Coronary artery (tissue), 2 donors: ENCODE measurements around the gene MTERF4.

ENCODE experiments used
- DNase-seq: peaks from one replicate; pipeline ENCODE4 v3.0.0-alpha.2; 2017; ENCODE audit warnings: low spot score
- H3K27ac ChIP-seq, 2 donors: fragments of 200-600 bp; sonication (generic); one replicate each; pipeline ENCODE4 v1.5.1; 2016 to 2019
- H3K4me3 ChIP-seq: fragments of 200-600 bp; sonication (generic); 2 replicates; pipeline ENCODE4 v1.5.1; 2016; ENCODE audit warnings: mild to moderate bottlenecking, moderate library complexity
- TF ChIP-seq, protein P1 (sequence below): fragments of 200-600 bp; sonication (generic); IDR thresholded peaks from one replicate; pipeline ENCODE4 v1.5.1; 2019; ENCODE audit warnings: antibody characterized with exemption

MTERF4 gene

DNA sequence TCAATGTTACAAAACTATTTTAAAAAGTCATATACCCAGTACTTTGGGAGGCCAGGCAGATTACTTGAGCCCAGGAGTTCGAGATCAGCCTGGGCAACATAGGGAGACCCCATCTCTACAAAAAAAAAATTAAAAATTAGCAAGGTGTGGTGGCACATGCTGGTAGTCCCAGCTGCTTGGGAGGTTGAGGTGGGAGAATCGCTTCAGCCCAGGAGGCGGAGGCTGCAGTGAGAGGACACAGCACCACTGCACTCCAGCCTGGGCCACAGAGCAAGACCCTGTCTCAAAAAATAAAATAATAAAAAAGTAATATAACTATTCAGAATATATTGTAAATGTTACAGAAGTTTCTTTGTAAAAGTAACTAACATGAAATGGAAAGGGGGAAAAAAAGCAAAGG is 45.2 kb upstream of the MTERF4 start:
- no peak for DNase-seq
- TF ChIP-seq, protein P1, sequence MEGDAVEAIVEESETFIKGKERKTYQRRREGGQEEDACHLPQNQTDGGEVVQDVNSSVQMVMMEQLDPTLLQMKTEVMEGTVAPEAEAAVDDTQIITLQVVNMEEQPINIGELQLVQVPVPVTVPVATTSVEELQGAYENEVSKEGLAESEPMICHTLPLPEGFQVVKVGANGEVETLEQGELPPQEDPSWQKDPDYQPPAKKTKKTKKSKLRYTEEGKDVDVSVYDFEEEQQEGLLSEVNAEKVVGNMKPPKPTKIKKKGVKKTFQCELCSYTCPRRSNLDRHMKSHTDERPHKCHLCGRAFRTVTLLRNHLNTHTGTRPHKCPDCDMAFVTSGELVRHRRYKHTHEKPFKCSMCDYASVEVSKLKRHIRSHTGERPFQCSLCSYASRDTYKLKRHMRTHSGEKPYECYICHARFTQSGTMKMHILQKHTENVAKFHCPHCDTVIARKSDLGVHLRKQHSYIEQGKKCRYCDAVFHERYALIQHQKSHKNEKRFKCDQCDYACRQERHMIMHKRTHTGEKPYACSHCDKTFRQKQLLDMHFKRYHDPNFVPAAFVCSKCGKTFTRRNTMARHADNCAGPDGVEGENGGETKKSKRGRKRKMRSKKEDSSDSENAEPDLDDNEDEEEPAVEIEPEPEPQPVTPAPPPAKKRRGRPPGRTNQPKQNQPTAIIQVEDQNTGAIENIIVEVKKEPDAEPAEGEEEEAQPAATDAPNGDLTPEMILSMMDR: no peak
- Histone ChIP-seq H3K27ac (no peak overlapping the region), H3K4me3 (no peak overlapping the region)

DNA sequence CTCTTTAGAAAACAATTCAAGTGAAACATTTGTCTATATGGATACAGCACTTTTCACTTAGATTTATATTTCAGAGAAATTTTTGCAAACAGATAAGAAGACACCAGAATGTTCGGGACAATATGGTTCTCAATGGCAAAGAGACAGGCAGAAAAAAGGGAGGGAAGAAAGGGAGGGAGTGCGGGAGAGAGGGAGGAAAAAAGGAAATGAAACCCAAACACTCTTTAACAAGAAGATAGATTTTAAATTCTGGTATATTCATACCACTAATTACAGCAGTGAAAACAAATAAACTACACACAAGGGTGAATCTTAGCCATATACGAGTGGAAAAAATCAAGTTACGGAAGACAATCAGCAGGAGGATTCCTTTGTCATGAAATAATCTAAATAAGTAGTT is 44.2 kb upstream of the MTERF4 start:
- Histone ChIP-seq H3K27ac (no peak overlapping the region), H3K4me3 (no peak overlapping the region)
- DNase-seq: no peak
- TF ChIP-seq, protein P1: no peak

DNA sequence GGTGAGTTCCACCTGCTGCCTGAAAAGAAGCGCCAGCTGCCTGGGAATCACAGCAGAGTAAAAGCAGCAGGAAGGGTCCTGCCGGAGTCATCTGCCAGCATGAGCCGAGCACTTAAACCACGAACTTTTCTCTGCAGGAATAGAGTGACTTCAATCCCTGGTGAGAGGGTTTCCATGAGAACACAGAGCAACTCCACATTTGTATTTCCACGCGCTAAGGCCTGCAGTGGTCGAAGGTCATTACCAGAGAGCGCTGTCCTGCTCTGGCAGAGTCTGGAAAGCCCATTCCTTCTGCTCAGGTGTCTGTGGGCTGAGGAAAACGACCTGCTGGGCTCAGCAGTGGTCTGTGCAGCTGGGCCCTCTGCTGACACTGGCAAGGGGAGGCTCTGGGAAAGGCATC is 40.5 kb upstream of the MTERF4 start:
- Histone ChIP-seq H3K27ac (no peak overlapping the region), H3K4me3 (no peak overlapping the region)
- TF ChIP-seq, protein P1: no peak
- no peak for DNase-seq

DNA sequence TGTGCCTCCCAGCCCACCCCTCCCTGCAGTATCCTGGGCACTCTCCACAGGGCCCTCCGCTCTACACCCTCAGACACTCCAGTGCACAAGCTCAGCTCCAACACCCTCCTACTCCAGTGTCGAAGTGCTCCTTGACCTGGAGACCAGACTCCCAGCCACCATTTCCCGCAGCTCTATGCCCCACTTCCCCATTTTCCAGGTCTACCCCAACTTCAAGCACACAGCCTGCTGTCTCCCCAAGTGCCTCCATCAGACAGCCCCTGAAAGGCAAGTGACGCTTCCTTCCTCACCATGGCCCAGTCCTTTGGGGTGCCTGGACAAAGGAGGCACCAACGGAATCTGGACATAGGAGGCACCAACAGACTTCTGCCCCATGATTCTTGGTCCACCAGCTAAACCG is 40.0 kb upstream of the MTERF4 start:
- DNase-seq: no peak
- H3K4me3 ChIP-seq: no peak overlapping the region
- no peak overlapping the region for H3K27ac ChIP-seq
- TF ChIP-seq, protein P1: no peak

DNA sequence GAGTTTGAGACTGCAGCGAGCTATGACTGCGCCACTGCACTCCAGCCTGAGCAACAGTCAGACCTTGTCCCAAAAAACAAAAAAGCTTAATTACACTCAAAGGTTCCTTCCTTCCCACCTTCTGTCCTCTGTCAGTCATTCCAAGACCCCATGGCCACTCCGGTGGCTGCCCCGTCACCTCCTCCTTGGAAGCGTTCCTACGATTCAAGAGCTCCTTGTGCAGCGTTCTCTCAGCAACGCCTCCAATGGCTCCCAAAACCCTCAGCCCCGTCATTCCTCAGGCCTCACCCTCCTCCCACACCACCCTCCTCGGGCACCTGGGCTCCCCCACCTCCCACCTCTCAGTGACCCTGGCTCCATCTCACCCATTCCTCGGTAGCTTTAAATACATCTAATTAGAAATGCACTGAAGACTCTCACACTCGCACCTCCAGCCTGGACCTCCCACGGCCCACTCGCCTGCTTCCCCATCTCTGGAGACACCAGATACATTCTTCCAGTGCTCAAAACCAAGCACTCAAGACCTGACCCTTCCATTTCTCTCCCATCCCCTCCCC is 39.2 kb upstream of the MTERF4 start:
- no peak for DNase-seq
- H3K27ac ChIP-seq: no peak overlapping the region
- no peak overlapping the region for H3K4me3 ChIP-seq
- TF ChIP-seq, protein P1: no peak

DNA sequence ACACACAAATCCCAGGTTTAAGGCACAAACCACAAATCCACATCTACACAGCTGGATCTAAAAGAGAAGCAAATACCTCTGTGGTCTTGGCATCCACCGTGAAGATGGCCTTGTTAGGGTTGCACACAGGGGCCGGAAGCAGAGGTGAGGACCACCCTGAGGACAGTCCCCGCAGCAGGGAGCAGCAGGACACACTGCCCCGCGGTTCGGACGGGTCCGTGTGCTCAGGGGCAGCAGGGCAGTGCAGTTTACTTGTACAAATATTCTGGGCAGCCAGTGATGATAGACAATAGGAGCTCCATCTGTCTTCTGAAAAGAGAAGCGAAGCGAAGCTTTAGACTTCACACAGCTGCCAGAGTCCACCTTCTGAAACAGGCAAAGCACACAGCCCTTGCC is 38.4 kb upstream of the MTERF4 start:
- no peak overlapping the region for H3K4me3 ChIP-seq
- no peak overlapping the region for H3K27ac ChIP-seq
- DNase-seq: no peak
- TF ChIP-seq, protein P1: no peak

DNA sequence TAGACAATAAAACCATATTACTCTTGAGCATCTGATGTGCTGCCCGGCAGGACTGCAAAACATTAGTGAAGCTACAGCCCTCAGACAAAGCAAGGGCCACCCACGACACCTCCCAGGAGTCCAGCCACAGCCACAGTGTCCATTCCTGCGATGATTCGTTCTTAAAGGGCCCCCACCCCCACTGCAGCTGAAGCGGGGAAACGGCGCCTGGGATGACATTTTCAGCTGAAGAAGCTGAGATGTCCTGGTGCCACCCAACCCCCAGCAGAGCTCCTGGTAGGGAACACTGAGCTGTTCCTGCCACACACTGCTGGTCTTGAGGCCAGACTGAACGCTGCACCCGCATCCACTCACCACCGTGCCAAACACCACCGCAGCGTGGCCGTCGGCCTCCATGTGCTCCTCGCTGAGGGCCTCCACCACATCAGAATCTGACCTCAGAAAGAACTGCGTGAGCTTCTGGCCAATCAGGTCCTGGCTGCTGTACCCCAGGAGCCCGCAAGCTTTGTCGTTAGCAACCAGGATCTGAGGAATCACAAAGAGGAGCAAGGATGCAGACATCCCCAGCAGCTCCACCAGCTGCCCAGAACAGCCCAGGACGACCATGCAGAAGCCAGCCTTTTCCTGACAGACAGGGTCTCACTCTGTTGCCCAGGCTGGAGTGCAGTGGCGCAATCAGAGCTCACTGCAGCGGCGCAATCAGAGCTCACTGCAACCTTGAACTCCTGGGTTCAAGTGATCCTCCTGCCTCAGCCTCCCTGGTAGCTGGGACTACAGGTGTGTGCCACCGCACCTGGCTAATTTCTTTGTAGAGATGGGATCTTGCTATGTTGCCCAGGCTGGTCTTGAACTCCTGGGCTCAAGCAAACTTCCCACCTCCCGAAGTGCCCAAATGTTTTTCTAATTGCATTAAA is 37.7 kb upstream of the MTERF4 start:
- TF ChIP-seq, protein P1: no peak
- no peak overlapping the region for H3K27ac ChIP-seq
- no peak for DNase-seq

More for the DNA sequence above, 37.7 kb upstream of the MTERF4 start:
- no peak overlapping the region for H3K4me3 ChIP-seq
